Measurements from ENCODE around the gene RHOH. TPM values are rescaled to one million over a fixed set of nuclear protein-coding genes. Genes with fewer than 3 reads are reported as not detected.

Gene RHOH
- total RNA-seq, 2 donors from 2014 or later, result 2.9 to 7.9 TPM

DNA sequence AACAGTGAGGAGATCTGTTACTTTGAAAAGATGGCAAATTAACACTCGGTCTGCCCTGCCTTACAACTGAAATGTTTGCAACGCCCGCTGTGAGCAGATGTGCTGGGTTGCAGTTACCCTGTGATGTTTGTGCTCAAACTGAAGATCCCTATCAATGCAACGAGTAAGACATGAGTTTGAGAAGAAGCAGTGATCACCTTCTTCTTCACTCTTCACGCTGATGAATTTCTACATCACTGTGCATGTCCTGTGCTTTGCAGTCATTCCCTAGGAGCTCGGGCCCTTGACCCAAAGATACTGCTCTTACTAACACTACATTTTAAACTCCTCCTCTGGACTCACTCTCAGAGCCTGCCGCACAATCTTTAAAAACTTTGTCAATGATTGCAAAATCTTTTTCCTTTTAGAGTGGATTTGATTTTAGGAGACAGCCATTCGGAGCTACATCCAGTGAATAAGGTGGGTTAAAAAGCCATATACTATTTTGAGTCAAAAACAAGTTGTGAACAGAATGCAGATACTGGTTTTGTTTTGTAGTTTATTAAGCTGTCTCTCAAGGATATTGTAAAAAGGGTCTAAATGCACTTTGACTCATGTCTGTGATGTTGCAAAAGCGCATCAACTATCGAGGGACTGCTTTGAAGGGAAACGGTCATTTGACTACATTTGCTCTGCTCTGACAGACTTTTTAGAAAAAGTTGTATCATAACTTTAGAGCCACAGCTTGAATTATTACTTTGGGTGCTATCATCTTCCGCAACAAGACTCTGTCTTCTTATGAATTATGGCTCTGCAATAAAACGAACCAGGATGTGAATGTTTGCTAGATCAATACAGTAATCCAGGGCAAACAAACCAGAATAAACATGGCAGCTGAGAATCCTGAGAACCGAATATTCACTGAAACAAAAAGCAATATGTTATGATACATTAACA lies 5.7 kb upstream of the RHOH start:
- no peak overlapping the region for H3K27ac ChIP-seq
- peaks cover 9% of the 10 kb centered on the region for H3K4me1 ChIP-seq
- no peaks in the 10 kb centered on the region for H3K27me3 ChIP-seq
- no peak overlapping the region for H3K4me3 ChIP-seq
- ATAC-seq (no peak), DNase-seq (no peak)
- no peaks in the 10 kb centered on the region for H3K9me3 ChIP-seq
- WGBS, 2 donors, result 50 to 54% methylated on average over 14 of the region's 14 CpGs
- intact Hi-C loops (cut with DNase I), result no loop called here
- H3K36me3 ChIP-seq (replicated peaks in 1 of 2; ENCODE audit: insufficient read depth in 1 of 2, low read depth in 2 of 2), result no peaks in the 10 kb centered on the region
- no peak for TF ChIP-seq POLR2A (IDR thresholded peaks at IDR 0.05)
- TF ChIP-seq CTCF (IDR thresholded peaks at IDR 0.05), result no peak

GRCh38 chr4:40192114-40193015 lies 4.5 kb upstream of the RHOH start:
- Histone ChIP-seq H3K9me3 (no peaks in the 10 kb centered on the region), H3K4me1 (peaks cover 9% of the 10 kb centered on the region), H3K4me3 (no peak overlapping the region), H3K36me3 (replicated peaks in 1 of 2; ENCODE audit: insufficient read depth in 1 of 2, low read depth in 2 of 2) (no peaks in the 10 kb centered on the region), H3K27ac (no peak overlapping the region), H3K27me3 (no peaks in the 10 kb centered on the region)
- TF ChIP-seq CTCF (IDR thresholded peaks at IDR 0.05) (no peak), POLR2A (IDR thresholded peaks at IDR 0.05) (no peak)
- ATAC-seq, result no peak
- intact Hi-C loops (cut with DNase I), result no loop called here
- DNase-seq, result no peak
- WGBS, 2 donors, result 76 to 77% methylated on average over 8 of the region's 8 CpGs

GRCh38 chr4:40193016-40193571 lies 3.7 kb upstream of the RHOH start:
- H3K27ac ChIP-seq, result no peak overlapping the region
- no peaks in the 10 kb centered on the region for H3K9me3 ChIP-seq
- H3K4me1 ChIP-seq, result peaks cover 9% of the 10 kb centered on the region
- intact Hi-C loops (cut with DNase I), result no loop called here
- WGBS, 2 donors, result 66 to 81% methylated on average over 11 of the region's 11 CpGs
- H3K27me3 ChIP-seq, result no peaks in the 10 kb centered on the region
- no peak for ATAC-seq
- H3K4me3 ChIP-seq, result no peak overlapping the region
- no peaks in the 10 kb centered on the region for H3K36me3 ChIP-seq (replicated peaks in 1 of 2; ENCODE audit: insufficient read depth in 1 of 2, low read depth in 2 of 2)
- no peak for DNase-seq
- no peak for TF ChIP-seq CTCF (IDR thresholded peaks at IDR 0.05)
- no peak for TF ChIP-seq POLR2A (IDR thresholded peaks at IDR 0.05)

DNA sequence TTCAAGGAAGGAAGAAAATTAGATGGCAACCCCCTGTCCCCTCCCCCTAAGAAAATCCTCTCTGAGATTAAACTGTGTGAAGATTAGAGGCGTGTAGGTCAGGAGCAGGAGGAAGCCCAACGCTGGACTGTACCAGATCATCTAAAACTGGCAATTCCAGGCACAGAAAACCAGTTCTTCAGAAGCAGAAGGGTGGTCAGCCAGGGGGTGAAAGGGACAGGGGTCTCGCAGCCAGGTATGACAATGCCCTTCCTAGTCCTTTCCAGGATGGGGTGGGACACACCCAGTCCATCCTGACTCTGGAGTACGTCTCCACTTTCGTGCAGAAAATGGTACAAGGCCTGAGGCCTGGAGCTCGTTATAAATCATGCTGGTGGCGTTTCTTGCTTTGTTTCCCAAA lies 3.3 kb upstream of the RHOH start:
- DNase-seq (no peak), ATAC-seq (no peak)
- no peak overlapping the region for H3K4me3 ChIP-seq
- 82 to 87% methylated on average over 4 to 7 of the region's 7 CpGs for WGBS, 2 donors
- H3K36me3 ChIP-seq (replicated peaks in 1 of 2; ENCODE audit: insufficient read depth in 1 of 2, low read depth in 2 of 2), result no peaks in the 10 kb centered on the region
- intact Hi-C loops (cut with DNase I), result no loop called here
- H3K27me3 ChIP-seq, result no peaks in the 10 kb centered on the region
- H3K9me3 ChIP-seq, result no peaks in the 10 kb centered on the region
- peaks cover 9% of the 10 kb centered on the region for H3K4me1 ChIP-seq
- H3K27ac ChIP-seq, result no peak overlapping the region
- TF ChIP-seq CTCF (IDR thresholded peaks at IDR 0.05), result no peak
- TF ChIP-seq POLR2A (IDR thresholded peaks at IDR 0.05), result no peak
